ENCODE data around the gene DCDC2B. TPM values are rescaled to one million over a fixed set of nuclear protein-coding genes. Genes with fewer than 3 reads are reported as not detected.

The DCDC2B gene
- total and polyA plus RNA-seq, 2 of the 13 experiments (the other 11 are each of a cell fraction or from before 2014, with no cell fraction given): not detected

GRCh38 chr1:32181563-32181962 is 27.3 kb upstream of the DCDC2B start (continued):
- TF ChIP-seq ZNF747 (CRISPR knock-in tag; IDR thresholded peaks at IDR 0.05; ENCODE audit: borderline replicate concordance): no peak

GRCh38 chr1:32182060-32182459 is 26.8 kb upstream of the DCDC2B start:
- FAIRE-seq: no peak
- peak overlapping the region; percentile 80; the same call in 1 of the 2 replicates for H3K4me2 ChIP-seq (ENCODE audit: low read depth, low read length)
- in situ Hi-C loops (cut with HindIII; ENCODE audit: extremely low pct_ligation_motif_present, low pct_unique_long_range_greater_than_20kb): no loop called here
- no peak overlapping the region for H2AFZ ChIP-seq (ENCODE audit: low read length)
- H3K27ac ChIP-seq (ENCODE audit: extremely low read length, insufficient read depth, low read length): no peak overlapping the region
- ChIA-PET CTCF (ENCODE audit: low intra/inter-chr PET ratio, low total read pairs) (no interaction called here), POLR2A (interaction anchor here (1.3 kb wide), 1 partner anchor 10 kb away, joined by 3 read pairs; no protein-coding TSS in a partner anchor)
- H3K9me3 ChIP-seq (ENCODE audit: low read length): no peaks in the 10 kb centered on the region
- TF ChIP-seq ZSCAN22 (CRISPR knock-in tag; IDR thresholded peaks at IDR 0.05) (no peak), MEF2D (CRISPR knock-in tag; IDR thresholded peaks at IDR 0.05) (no peak), HNRNPL (IDR thresholded peaks at IDR 0.05; ENCODE audit: low read depth, low read length) (no peak), PCBP1 (IDR thresholded peaks at IDR 0.05; ENCODE audit: borderline replicate concordance, low read depth, low read length) (no peak), TCF12 (IDR thresholded peaks at IDR 0.05) (no peak), TCF12 (CRISPR knock-in tag; IDR thresholded peaks at IDR 0.05) (no peak), MED8 (CRISPR knock-in tag; IDR thresholded peaks at IDR 0.05; ENCODE audit: insufficient replicate concordance) (no peak), ZMYM2 (CRISPR knock-in tag; IDR thresholded peaks at IDR 0.05) (no peak), HOXA7 (CRISPR knock-in tag; IDR thresholded peaks at IDR 0.05) (no peak), KLF11 (CRISPR knock-in tag; IDR thresholded peaks at IDR 0.05) (no peak), POGZ (CRISPR knock-in tag; IDR thresholded peaks at IDR 0.05) (no peak), ZNF432 (CRISPR knock-in tag; IDR thresholded peaks at IDR 0.05; ENCODE audit: borderline replicate concordance) (no peak), THAP8 (CRISPR knock-in tag; IDR thresholded peaks at IDR 0.05; ENCODE audit: borderline replicate concordance) (no peak), NKX3-1 (CRISPR knock-in tag; IDR thresholded peaks at IDR 0.05) (no peak), HNRNPLL (IDR thresholded peaks at IDR 0.05; ENCODE audit: low read depth, low read length, poor library complexity, severe bottlenecking) (no peak), TMF1 (CRISPR knock-in tag; IDR thresholded peaks at IDR 0.05; ENCODE audit: low read depth) (no peak), REXO4 (CRISPR knock-in tag; IDR thresholded peaks at IDR 0.05; ENCODE audit: borderline replicate concordance) (no peak), GATAD1 (CRISPR knock-in tag; IDR thresholded peaks at IDR 0.05) (no peak), ZNF652 (CRISPR knock-in tag; IDR thresholded peaks at IDR 0.05; ENCODE audit: borderline replicate concordance, low read depth) (no peak)
- peak overlapping the region; percentile 84; the same call in 1 of the 2 replicates for H3K9ac ChIP-seq (ENCODE audit: insufficient read depth, low read depth, low read length)
- DNase-seq (ENCODE audit: low spot score): no peak
- WGBS (ENCODE audit: low lambda C conversion rate): 98% methylated on average over 6 of the region's 6 CpGs
- no TSS peak for BruUV-seq (replicated peaks)
- peaks cover 53% of the 10 kb centered on the region for H3K79me2 ChIP-seq (ENCODE audit: insufficient read depth, low read length)
- intact Hi-C loops (cut with micrococcal nuclease; ENCODE audit: unreplicated experiment): no loop called here
- no peak for ATAC-seq
- H3K4me3 ChIP-seq (replicated peaks in 1 of 3; ENCODE audit: insufficient read depth in 1 of 3, low read depth in 2 of 3, low read length in 3 of 3): peak overlapping the region in 1 of 3 experiments; percentile 24; a peak in 1 of 6 replicates
- peaks cover 71% of the 10 kb centered on the region for H3K4me1 ChIP-seq (ENCODE audit: insufficient read depth, low read length)
- peaks cover 14 to 37% of the 10 kb centered on the region in 2 experiments; a peak in 4 of 5 replicates for H3K36me3 ChIP-seq (replicated peaks in 1 of 2; ENCODE audit: control insufficient read depth in 1 of 2, insufficient read depth in 2 of 2, low read length in 2 of 2)
- H3K27me3 ChIP-seq (ENCODE audit: control insufficient read depth in 1 of 2, insufficient read depth in 2 of 2, low read length in 2 of 2): no peaks in the 10 kb centered on the region
- peaks cover 2% of the 10 kb centered on the region; the same call in 1 of the 2 replicates for H4K20me1 ChIP-seq (ENCODE audit: insufficient read depth, low read length)
